SK-N-SH (cell line): ENCODE measurements around the gene P2RY12.

Experiments
- CTCF ChIP-seq: fragments of 200-600 bp; sonication (generic); IDR thresholded peaks from 2 replicates; pipeline ENCODE4 v1.6.1; 2017; ENCODE audit warnings: antibody characterized with exemption, mild to moderate bottlenecking, moderate library complexity
- GABPA ChIP-seq: IDR thresholded peaks from 2 replicates; pipeline ENCODE4 v1.4.0; 2012; ENCODE audit warnings: low read depth, mild to moderate bottlenecking
- JUND ChIP-seq: IDR thresholded peaks from 2 replicates; pipeline ENCODE4 v1.4.0; 2012
- MAX ChIP-seq: IDR thresholded peaks from 2 replicates; pipeline ENCODE4 v1.4.0; 2012; ENCODE audit warnings: low read depth
- MEF2A ChIP-seq: IDR thresholded peaks from 2 replicates; pipeline ENCODE4 v1.4.0; 2012; ENCODE audit warnings: low read depth, borderline replicate concordance
- NRF1 ChIP-seq: IDR thresholded peaks from 2 replicates; pipeline ENCODE4 v1.6.1; 2012; ENCODE audit warnings: low read depth, mild to moderate bottlenecking, low read length
- POLR2AphosphoS5 ChIP-seq: IDR thresholded peaks from 2 replicates; pipeline ENCODE4 v1.6.1; 2012; ENCODE audit warnings: low read depth, low read length
- REST ChIP-seq: IDR thresholded peaks from 2 replicates; pipeline ENCODE4 v1.6.1; 2012; ENCODE audit warnings: mild to moderate bottlenecking, low read depth, low read length, moderate library complexity
- SIN3A ChIP-seq: IDR thresholded peaks from 2 replicates; pipeline ENCODE4 v1.6.1; 2012; ENCODE audit warnings: low read depth, mild to moderate bottlenecking, low read length, moderate library complexity, borderline replicate concordance
- SMC3 ChIP-seq: IDR thresholded peaks from 2 replicates; pipeline ENCODE4 v1.6.1; 2012; ENCODE audit warnings: low read depth, low read length, improper control_type of control experiment
- TAF1 ChIP-seq: IDR thresholded peaks from 2 replicates; pipeline ENCODE4 v1.6.1; 2012; ENCODE audit warnings: low read depth, mild to moderate bottlenecking, low read length, moderate library complexity, borderline replicate concordance
- USF1 ChIP-seq: IDR thresholded peaks from 2 replicates; pipeline ENCODE4 v1.4.0; 2012; ENCODE audit warnings: low read depth, borderline replicate concordance
- ZBTB33 ChIP-seq: IDR thresholded peaks from 2 replicates; pipeline ENCODE4 v1.4.0; 2012; ENCODE audit warnings: low read depth, borderline replicate concordance

GRCh38 chr3:151289445-151289844 is 95.1 kb downstream of the P2RY12 start:
- TF ChIP-seq CTCF = no peak
- TF ChIP-seq USF1 = no peak
- TF ChIP-seq TAF1 = no peak
- no peak for TF ChIP-seq MEF2A
- TF ChIP-seq SMC3 = no peak
- TF ChIP-seq MAX = no peak
- TF ChIP-seq JUND = no peak
- TF ChIP-seq SIN3A = no peak
- TF ChIP-seq GABPA = no peak
- TF ChIP-seq REST = no peak
- TF ChIP-seq POLR2AphosphoS5 = no peak
- TF ChIP-seq NRF1 = no peak
- no peak for TF ChIP-seq ZBTB33
